Thoracic aorta (tissue), 2 donors: ENCODE measurements around the gene TMEM51. TPM values are rescaled to one million over a fixed set of nuclear protein-coding genes. Genes with fewer than 3 reads are reported as not detected.
"Not testable (repeated sequence)": the region's sequence is repeated elsewhere in the genome, so short reads cannot be mapped to it uniquely, and the experiment has no call there.

ENCODE experiments used
- ATAC-seq: fragments of 150-250 bp; one replicate; pipeline ENCODE4 v1.8.0; 2017; ENCODE audit warnings: low read depth; ENCODE audit not compliant: insufficient number of reproducible peaks, low FRiP score
- DNase-seq: peaks from one replicate; pipeline ENCODE4 v3.0.0-alpha.2; 2020; ENCODE audit warnings: low spot score
- H3K27ac ChIP-seq, 2 donors: fragments of 200-600 bp; sonication (generic); 1 replicate in 1 of 2; 2 replicates in 1 of 2; pipeline ENCODE4 v1.5.1; 2016; ENCODE audit warnings: mild to moderate bottlenecking in 2 of 2, moderate library complexity in 2 of 2
- H3K27me3 ChIP-seq: fragments of 200-600 bp; sonication (generic); replicated peaks from 2 replicates; pipeline ENCODE4 v1.6.0; 2016; ENCODE audit warnings: mild to moderate bottlenecking; ENCODE audit not compliant: insufficient read depth
- H3K36me3 ChIP-seq: fragments of 200-600 bp; sonication (generic); one replicate; pipeline ENCODE4 v1.5.1; 2016
- H3K4me1 ChIP-seq, 2 donors: fragments of 200-600 bp; sonication (generic); 1 replicate in 1 of 2; 2 replicates in 1 of 2; pipeline versions ENCODE4 v1.5.1 to v1.6.0; 2016; ENCODE audit warnings: low read depth in 2 of 2, mild to moderate bottlenecking in 1 of 2; ENCODE audit not compliant: control insufficient read depth in 1 of 2
- H3K4me3 ChIP-seq: fragments of 200-600 bp; sonication (generic); 2 replicates; pipeline ENCODE4 v1.5.1; 2016; ENCODE audit warnings: mild to moderate bottlenecking
- H3K9me3 ChIP-seq: fragments of 200-600 bp; sonication (generic); 2 replicates; pipeline ENCODE4 v1.5.1; 2016
- total RNA-seq, 2 donors: library from RNA; depleted of rRNA; stranded (reverse); fragments of >200 nt; gene quantifications; one replicate each; pipeline versions ENCODE4 v1.1.0 to v1.2.3, GENCODE V29; 2016
- TF ChIP-seq, protein P1 (sequence below): fragments of 200-600 bp; sonication (generic); IDR thresholded peaks from one replicate; pipeline ENCODE4 v1.5.1; 2019; ENCODE audit warnings: antibody characterized with exemption

The TMEM51 gene
- total RNA-seq, 2 donors from 2014 or later, result 2.0 to 5.9 TPM

DNA sequence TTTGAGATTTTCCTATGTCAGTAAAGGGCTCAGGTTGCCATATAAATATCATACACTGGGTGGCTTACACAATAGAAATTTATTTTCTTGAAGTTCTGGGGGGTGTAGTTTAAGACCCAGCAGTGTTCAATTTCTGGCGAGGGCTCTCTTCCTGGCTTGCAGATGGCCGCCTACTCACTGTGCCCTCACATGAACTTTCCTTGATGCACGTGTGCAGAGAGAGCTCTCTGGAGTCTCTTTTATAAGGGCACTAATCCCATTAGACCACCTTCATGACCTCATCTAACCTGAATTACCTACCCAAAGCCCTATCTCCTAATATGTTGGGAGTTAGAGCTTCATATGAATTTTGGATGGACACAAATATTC, 21.1 kb downstream of the TMEM51 start:
- ATAC-seq (no peak), DNase-seq (no peak)
- no peak overlapping the region for H3K27ac ChIP-seq
- H3K9me3 ChIP-seq, result no peaks in the 10 kb centered on the region
- TF ChIP-seq, protein P1, sequence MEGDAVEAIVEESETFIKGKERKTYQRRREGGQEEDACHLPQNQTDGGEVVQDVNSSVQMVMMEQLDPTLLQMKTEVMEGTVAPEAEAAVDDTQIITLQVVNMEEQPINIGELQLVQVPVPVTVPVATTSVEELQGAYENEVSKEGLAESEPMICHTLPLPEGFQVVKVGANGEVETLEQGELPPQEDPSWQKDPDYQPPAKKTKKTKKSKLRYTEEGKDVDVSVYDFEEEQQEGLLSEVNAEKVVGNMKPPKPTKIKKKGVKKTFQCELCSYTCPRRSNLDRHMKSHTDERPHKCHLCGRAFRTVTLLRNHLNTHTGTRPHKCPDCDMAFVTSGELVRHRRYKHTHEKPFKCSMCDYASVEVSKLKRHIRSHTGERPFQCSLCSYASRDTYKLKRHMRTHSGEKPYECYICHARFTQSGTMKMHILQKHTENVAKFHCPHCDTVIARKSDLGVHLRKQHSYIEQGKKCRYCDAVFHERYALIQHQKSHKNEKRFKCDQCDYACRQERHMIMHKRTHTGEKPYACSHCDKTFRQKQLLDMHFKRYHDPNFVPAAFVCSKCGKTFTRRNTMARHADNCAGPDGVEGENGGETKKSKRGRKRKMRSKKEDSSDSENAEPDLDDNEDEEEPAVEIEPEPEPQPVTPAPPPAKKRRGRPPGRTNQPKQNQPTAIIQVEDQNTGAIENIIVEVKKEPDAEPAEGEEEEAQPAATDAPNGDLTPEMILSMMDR, result no peak
- no peaks in the 10 kb centered on the region for H3K27me3 ChIP-seq
- H3K36me3 ChIP-seq, result no peaks in the 10 kb centered on the region
- peaks cover 3 to 22% of the 10 kb centered on the region in 2 donors for H3K4me1 ChIP-seq
- H3K4me3 ChIP-seq, result no peak overlapping the region

DNA sequence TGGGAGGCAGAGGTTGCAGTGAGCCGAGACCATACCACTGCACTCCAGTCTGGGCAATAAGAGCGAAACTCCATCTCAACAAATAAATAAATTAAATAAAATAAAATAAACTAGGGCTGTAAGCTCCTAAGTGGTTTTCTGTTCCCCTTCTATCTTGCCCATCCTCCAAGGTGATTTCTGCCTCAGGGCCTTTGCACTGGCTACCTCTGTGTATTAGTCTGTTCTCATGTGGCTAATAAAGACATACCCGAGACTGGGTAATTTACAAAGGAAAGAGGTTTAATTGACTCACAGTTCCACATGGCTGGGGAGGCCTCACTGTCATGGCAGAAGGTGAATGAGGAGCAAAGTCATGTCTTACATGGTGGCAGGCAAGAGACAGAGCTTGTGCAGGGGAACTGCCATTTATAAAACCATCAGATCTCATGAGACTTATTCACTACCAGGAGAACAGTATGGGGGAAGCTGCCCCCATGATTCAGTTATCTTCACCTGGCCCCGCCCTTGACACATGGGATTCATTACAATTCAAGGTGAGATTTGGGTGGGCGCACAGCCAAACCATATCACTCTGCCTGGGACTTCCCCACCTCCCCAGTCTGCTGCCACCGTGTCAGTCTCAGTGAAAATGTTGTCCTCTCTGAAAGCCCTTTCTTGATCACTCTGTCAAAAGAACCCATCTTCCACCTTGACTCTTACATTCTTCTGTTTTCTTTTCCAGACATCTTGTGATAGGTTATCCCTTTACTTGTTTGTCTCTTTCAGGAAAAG, 22.0 kb downstream of the TMEM51 start:
- DNase-seq, H3K36me3 ChIP-seq, H3K4me3 ChIP-seq, H3K27ac ChIP-seq, H3K9me3 ChIP-seq, ATAC-seq, H3K27me3 ChIP-seq: not testable (repeated sequence)
- peaks cover 3 to 22% of the 10 kb centered on the region in 2 donors for H3K4me1 ChIP-seq

DNA sequence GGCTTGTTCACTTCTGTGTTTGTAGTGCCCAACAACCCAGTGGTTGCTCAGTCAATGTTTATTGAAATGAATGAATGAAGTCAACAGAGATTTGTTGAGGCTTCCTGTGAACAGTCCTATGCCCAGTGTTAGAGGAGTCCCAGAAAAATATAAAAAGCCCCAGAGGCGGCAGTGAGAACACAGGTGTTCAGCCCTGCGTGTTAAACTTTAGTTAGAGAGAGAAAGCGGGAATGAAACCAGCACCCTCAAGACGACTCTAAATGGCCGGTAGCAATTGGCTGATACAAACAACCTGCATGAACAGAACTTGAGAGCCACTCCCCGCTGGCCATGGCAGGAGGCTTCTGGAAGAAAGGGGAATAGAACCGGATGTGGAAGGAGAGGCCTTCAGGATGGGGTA, 22.6 kb downstream of the TMEM51 start:
- Histone ChIP-seq H3K36me3 (no peaks in the 10 kb centered on the region), H3K4me3 (no peak overlapping the region), H3K27ac (no peak overlapping the region), H3K4me1 (peaks cover 3 to 22% of the 10 kb centered on the region in 2 donors), H3K9me3 (no peaks in the 10 kb centered on the region), H3K27me3 (no peaks in the 10 kb centered on the region)
- DNase-seq (no peak), ATAC-seq (no peak)
- TF ChIP-seq, protein P1, result no peak

DNA sequence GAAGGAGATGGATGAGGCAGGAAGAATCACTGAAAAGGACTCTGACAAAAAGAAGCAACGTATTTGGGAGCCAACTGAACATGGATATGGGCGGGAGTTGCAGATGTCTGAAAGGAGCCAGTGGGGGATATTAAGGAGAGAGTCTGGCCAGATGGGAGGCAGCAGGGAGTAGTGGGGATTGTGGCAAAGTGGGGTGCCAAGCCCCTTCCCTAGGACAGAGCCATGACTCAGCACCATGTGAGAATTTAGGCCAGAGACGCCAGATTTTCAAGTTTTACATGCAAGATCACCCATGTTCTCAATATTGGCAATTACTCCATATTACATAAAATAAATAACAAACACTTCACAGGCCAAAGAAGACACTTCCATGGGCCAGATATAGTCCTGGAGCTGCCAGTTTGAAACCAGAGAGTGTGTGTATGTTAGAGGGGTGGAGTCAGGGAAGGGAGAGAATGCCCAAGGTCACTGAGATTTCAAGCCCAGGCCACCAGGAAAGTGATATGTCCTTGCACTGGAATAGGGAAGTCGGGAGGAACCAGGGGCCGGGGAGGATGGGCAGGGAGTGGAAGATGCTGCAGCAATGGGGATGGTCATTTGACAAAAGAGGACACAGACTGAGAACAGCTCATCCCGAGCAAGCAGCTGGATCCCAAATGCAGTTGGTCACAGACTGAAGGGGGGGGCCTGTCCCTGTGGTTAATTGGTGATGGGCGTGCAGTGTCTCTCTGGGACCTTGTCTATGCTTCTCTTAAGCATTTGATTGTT, 23.5 kb downstream of the TMEM51 start:
- Histone ChIP-seq H3K9me3 (no peaks in the 10 kb centered on the region), H3K4me3 (no peak overlapping the region), H3K4me1 (peaks cover under 1 to 21% of the 10 kb centered on the region in 2 donors), H3K36me3 (no peaks in the 10 kb centered on the region), H3K27ac (no peak overlapping the region), H3K27me3 (no peaks in the 10 kb centered on the region)
- TF ChIP-seq, protein P1, result no peak
- no peak for ATAC-seq
- no peak for DNase-seq

DNA sequence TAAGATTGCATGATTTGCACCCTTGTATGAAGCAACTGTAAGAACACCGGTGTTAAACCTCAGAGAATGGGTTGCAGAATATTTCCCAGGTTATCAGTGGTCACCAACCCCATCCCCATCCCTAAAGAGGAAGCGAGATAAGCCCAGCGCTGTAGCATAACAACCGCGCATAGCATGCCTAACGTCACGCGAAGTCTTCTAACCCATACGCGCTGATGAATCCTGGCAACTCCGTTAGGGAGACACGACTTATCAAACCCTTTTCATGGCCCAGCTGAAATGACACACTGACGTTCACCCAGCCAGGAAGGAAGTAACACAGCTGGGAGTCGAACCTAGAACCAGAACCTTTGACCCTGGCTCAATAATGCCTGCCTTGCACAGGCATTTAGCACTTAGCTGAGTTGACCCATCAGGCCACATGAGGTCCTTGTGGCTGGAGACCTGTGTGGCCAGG, 24.2 kb downstream of the TMEM51 start:
- Histone ChIP-seq H3K36me3 (no peaks in the 10 kb centered on the region), H3K4me3 (no peak overlapping the region), H3K27ac (no peak overlapping the region), H3K9me3 (no peaks in the 10 kb centered on the region), H3K27me3 (no peaks in the 10 kb centered on the region), H3K4me1 (peaks cover 0 to 14% of the 10 kb centered on the region in 2 donors)
- TF ChIP-seq, protein P1, result no peak
- ATAC-seq (no peak), DNase-seq (no peak)
